Activated CD4-positive, alpha-beta T cell treated with anti-CD3 and anti-CD28 coated beads for 24 hours (primary cell): ENCODE data around the gene GNMT.
"Not testable (repeated sequence)": the region's sequence is repeated elsewhere in the genome, so short reads cannot be mapped to it uniquely, and the experiment has no call there.

Experiments used
- DNase-seq, 2 donors: peaks; one replicate each; pipeline ENCODE4 v3.0.0-alpha.2; 2020; ENCODE audit warnings: low read depth in 2 of 2

Gene GNMT

DNA sequence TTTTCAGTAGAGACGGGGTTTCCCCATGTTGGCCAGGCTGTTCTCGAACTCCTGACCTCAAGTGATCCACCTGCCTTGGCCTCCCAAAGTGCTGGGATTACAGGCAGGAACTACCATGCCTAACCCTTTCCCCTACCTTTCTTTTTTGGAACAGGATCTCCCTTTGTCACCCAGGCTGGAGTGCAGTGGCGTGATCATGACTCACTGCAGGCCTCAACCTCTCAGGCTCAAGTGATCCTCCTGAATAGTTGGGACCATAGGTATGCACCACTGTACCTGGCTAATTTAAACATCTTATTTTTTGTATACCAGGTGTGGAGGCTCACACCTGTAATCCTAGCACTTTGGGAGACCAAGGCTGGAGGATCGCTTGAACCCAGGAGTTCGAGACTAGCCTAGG, 19.2 kb upstream of the GNMT start:
- not testable (repeated sequence) for DNase-seq

DNA sequence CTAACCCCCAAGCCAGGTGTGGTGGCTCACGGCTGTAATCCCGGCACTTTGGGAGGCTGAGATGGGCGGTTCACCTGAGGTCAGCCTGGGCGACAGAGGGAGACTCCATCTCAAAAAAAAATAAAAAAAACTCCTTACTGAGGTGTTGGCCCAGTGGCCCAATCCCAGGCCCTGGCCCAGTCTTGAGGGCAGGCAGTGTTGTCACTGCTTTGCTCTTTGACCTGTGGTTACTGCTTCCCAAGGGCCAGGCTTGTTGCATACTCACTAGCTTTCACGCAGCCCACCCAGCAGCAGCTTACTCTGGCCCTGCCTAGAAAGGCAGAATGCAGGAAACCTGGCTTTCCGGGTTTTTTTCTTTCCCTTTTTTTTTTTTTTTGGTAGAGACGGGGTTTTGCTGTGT, 18.1 kb upstream of the GNMT start:
- DNase-seq = no peak

DNA sequence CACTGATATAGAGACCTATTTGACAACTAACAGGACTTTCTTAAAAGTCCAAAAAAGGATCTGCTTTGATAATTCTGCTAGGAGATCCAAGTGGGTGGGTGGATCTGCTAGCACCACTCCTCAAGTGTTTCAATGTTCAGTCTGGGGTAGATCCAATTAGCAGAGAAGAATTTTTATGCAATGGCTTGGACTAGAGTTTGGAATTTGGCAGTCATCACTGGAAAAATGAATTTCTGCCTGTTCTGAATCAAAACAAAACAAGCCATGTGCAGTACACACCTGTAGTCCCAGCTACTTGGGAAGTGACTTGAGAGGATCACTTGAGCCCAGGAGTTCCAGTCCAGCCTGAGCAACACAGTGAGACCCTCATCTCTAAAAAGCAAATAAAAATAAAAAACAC, 12.6 kb upstream of the GNMT start:
- no peak for DNase-seq

DNA sequence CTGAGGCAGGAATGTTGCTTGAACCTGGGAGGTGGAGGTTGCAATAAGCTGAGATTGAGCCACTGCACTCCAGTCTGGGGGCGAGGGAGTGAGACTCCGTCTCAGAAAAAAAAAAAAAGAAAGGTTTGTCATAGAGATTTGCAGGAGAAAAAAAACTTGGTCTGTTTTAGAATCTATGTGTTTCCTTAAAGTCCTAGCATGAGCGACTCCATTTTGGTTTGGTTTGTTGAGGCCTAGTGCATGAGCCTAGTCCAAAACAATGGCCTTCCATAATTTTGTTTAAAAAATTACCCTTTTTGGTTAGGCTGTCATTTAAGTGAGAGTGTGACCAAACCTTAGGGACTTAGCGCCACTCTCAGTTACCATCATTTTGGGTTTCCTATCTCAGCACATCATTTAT, 8.2 kb upstream of the GNMT start:
- no peak for DNase-seq

DNA sequence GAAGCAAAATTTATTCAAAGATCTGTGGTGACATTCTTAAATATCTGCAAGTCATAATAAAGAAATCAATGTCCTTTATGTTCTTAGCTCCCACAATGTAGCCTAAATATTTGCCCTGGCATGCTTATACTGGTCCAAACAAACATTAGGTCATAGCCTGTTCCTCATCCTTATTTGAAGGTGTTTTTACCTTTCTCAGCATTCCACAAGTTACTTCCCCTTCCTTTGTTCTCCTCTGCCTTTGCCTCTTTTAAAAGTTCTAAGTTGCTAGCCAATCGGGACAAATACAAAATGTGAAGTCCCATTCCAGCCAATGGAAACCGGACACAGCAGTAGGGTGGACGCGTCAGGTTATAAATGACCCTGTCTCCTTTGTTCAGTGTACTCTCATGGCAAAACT, 6.1 kb upstream of the GNMT start:
- not testable (repeated sequence) for DNase-seq

DNA sequence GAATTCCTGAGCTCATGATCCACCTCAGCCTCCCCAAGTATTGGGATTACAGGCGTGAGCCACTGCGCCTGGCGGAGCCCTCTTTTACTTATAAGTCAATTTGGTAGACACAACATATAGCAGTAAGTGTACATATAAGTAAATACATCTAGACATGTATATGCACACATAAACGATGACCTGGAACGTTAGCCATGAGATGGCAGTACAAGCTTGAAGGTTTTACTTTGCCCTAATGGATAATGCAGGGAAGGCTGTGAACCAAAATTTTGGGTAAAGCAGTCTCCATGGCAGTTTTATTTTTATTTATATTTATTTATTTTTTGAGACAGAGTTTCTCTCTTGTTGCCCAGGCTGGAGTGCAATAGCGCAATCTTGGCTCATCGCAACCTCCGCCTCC, 2.4 kb upstream of the GNMT start:
- no peak for DNase-seq

DNA sequence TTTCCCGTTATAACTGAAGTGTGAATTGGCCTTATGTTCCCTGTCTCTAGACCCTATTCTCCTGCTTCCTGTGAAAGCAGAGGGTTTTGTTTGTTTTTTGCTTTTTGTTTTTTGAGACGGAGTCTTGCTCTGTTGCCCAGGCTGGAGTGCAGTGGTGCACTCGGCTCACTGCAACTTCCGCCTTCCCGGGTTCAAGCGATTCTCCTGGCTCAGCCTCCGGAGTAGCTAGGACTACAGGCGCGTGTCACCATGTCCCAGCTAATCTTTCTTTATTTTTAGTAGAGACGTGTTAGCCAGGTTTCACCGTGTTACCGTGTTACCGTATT, 674 bp upstream of the GNMT start:
- DNase-seq = no peak

DNA sequence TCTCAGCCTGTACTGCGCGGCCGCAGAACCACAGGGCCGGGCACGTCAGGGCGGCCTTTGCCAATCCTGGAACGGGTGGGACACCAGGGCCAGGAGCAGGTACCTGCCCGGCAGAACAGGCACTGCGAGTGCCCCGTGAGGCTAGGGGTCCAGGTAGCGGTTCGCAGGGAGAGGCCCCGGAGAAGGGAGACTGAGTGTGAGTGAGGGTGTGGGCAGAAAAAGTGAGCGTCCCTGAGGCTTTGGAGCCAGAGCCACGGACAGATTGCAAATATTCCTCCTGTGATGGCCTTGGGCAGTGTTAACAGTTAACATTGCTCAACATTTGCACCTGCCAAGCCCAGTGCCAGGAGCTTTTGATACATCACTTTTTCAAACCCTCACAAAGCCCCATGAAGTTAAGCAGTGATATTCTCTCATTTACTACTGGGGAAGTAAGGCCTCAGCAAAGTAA, 491 bp downstream of the GNMT start:
- DNase-seq = no peak

DNA sequence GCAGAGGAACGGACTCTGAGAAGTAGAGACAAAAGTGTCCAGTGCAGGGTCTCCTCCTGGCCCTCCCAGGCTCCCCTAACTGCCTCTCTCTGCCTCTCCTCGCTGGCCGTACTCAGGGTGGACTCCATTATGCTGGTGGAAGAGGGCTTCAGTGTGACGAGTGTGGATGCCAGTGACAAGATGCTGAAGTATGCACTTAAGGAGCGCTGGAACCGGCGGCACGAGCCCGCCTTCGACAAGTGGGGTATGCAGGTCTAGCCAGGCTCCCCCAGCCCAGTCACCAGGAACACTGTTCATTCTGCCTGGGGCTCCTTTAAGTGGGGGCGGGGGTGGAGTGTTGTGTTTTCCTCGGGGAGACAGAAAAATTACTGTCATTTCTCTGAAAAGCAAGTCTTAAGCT, 1.5 kb downstream of the GNMT start:
- no peak for DNase-seq

DNA sequence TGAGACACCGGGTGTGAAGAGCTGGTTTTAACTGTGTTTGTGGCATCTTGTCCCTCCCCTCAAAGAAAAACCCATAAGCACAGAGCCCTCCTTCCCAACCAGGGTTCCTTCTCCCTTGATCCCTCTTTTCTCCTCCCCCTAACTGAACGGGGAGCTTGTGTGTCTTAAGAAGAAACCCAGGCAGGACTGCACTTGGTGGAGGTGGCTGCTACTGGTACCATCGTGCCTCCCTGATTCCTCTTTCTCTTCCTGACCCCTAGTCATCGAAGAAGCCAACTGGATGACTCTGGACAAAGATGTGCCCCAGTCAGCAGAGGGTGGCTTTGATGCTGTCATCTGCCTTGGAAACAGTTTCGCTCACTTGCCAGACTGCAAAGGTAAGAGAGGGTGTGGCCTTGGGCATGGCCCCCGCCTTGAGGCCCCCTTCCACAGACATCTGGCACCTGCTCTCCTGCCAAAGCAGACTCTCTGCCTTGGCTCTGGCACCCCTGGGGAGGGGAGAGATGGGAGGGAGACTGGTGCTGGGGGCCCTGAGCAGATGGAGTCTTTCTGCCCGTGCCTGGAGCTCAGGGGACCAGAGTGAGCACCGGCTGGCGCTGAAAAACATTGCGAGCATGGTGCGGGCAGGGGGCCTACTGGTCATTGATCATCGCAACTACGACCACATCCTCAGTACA, 2.1 kb downstream of the GNMT start:
- no peak for DNase-seq

DNA sequence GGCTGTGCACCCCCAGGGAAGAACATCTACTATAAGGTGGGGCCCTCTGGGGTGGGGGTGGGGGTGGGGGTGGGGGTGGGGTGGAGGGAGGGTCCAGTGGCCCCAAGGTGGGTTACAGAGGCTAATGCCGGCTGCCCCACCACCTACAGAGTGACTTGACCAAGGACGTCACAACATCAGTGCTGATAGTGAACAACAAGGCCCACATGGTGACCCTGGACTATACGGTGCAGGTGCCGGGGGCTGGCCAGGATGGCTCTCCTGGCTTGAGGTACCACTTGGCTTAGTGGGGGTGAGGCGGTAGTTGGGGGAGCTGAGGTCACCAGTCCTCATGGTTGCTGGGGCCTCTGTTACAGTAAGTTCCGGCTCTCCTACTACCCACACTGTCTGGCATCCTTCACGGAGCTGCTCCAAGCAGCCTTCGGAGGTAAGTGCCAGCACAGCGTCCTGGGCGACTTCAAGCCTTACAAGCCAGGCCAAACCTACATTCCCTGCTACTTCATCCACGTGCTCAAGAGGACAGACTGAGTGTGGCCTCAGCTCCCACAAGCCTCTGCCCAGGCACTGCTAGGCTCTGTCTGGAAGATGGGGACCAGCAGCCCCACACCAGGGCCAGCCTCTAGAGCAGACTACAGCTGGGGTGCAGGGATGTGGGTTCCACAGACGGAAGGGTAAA, 2.8 kb downstream of the GNMT start:
- DNase-seq = no peak

DNA sequence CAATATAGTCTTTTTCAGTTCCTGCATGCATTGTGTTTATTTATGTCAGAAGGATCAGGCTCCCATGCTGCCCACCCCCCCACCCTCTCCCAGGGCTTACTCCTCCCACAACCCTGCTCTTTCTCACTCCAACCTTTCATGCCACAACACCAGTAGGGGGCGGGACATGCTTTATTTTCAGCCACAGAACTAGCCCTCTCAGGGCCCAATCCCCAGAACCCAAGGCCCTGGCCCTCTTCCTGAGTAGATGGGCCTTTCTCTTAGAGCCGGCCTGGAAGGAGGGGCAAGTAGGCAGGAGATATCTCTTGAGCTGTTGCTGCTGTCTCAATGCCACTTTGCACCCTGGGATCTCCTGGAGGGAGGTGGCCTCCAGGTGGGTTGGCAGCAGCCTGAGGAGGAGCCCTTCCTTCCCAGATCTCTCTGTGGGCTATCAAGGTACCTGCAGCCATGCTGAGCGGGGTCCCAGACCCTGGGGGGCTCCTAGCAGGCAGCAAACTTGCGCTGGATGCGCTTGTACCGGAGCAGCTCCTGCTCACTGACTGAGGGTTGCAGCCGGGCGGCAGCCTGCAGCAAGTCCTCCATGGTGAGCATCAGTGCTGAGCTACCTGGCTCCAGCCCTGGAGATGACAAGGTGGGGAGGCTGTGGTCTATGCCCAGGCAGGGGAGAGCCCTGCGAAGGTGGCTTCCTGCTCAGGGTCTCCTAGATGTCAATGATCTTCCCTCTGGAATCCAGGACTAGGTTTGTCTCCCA, 3.5 kb downstream of the GNMT start:
- no peak for DNase-seq

DNA sequence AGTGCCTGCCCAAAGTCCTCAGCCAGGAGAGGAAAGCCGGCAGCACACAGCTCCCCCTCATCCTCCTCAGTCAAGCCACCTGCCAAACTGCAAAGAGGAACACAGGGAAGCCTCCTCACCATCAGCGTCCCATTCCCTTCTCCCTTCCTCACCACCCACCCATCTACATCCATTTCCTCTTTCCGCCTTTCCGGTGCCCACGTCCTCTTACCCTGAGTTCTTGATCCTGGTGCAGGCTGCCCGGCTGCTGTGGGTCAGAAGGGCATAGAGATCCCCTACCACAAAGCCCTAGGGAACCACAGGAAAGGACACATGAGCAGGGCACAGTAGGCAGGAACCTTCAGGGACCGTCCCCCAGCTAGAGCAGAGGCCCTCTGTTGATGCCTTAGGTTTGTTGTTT, 6.0 kb downstream of the GNMT start:
- no peak for DNase-seq

DNA sequence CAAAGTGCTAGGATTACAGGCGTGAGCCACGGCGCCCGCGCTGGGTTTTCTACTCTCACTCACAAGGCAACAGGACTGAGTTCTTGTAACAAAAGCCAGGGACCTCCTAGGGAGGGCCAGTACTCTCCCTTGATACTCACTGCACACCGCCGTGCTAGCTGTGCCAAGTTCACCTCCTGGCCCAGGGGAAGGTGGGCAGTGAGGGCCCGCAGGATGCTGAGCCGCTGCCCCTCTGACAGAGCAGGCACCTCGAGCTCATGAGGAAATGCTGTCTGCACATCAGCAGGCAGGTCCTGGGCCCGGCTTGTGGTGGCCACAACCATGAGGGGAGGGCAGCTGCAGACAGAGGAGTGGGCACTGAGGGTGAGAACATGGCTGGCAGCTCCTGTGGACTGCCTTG, 6.7 kb downstream of the GNMT start:
- no peak for DNase-seq

DNA sequence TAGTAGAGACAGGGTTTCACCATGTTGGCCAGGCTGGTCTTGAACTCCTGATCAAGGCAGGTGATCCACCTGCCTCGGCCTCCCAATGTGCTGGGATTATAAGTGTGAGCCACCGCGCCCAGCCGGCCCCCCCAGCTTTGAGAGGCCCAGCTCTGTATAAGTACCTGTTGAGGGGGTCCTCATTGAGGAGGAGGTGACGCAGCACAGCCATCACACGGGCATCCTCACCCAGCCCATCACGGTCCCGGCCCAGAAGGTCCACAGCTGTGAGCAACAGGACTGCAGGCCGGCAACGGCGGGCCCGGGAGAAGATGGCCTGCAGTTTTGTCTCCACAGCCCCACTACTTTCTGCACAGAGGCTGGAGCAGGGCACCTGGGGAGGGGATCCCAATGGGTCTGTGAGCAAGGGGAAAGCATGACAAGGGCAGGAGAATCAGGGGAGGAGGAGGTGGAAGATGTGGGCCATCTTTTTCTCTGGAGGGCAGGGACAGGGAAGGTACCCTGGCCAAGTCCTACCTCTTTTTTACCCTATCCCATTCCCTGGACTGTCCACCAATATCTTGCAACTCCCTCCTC, 7.7 kb downstream of the GNMT start:
- no peak for DNase-seq

DNA sequence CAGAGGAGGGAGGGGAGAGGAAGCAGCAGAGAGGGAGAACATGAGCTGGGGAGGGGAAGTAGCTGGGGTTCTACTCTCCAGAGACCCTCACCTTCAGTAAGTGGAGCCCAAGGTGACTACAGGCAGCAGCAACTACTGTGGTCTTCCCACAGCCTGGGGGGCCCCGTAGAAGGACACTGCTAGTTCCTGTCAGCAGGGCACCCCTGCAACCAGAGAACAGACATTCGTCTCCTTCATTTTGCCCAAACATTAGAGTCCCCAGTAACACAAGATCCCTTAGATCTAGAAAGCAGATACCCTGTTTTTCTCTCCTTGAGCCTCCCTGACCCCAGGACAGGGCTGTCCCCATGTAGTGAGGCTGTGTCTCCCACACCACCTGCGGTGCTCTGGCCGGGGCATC, 8.2 kb downstream of the GNMT start:
- no peak for DNase-seq

DNA sequence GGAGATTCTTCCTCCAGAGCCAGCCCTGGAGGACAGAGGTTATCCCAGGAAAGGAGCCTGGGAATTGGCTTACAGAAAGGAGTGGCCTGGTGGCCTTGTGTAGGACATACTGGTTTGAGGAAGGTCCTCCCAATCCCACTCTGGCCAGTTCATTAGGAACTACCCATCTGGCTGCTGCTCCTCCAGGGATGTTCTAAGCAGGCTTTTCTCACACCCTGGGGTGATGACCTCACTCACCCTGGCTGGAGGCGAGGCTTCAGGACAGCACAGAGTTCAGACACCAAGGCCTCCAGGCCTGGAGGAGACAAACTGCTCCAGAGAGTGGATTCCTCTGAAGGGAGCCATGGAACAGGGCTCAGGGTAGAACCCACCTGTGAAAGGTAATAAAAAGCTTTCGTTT, 8.9 kb downstream of the GNMT start:
- DNase-seq = no peak

DNA sequence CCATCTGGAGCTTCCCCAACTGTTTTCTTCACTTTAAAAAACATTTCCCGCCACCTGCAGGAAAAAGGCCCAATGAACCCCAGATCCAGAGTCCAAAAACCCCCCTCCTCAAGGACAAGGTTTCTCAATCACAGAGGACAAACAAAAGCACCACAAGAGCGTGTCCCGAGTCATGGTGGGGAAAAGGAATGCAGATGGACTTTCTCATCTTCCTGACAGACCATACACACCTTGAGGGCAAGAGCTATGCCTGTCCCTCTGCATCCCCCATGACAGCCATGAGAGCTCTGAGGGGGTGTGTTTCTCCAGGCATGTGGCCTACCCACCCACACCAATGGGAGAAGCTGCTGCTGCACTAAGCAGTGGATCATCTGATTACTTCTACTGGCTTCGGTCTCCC, 9.4 kb downstream of the GNMT start:
- DNase-seq = no peak

DNA sequence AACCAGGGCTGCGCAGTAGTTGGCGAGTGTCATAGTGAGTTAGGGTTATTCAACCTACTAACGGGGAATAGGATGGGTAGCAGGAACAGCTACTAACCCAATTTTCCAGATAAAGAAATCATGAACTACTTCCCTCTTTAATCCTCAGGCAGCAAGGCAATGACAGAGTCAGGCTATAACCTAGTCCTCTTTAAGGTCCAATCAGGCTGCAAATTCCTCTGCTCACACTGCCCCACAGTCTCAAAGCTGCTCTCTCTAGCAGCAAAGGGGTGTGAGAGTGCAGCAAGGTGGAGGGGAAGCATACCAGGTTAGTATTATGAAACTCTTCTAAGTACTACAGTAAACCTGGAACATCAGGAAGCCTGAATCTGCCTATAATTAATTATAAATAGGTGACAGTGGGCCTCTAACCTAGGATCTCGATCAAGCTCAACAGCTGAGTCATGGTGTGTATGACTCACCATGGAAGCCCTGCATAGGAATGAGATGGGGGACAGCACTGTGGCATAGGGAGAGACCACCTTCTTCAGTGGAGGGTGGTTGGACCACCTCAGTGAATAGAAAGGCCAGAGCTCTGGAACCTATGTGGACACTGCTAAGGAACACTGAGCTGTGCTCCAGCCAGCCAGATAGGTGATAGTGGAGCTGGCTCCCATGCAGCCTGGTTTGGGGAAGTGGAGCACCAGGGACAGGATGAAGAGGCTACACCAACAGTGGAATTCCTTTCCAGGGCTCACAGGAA, 10.5 kb downstream of the GNMT start:
- no peak for DNase-seq

DNA sequence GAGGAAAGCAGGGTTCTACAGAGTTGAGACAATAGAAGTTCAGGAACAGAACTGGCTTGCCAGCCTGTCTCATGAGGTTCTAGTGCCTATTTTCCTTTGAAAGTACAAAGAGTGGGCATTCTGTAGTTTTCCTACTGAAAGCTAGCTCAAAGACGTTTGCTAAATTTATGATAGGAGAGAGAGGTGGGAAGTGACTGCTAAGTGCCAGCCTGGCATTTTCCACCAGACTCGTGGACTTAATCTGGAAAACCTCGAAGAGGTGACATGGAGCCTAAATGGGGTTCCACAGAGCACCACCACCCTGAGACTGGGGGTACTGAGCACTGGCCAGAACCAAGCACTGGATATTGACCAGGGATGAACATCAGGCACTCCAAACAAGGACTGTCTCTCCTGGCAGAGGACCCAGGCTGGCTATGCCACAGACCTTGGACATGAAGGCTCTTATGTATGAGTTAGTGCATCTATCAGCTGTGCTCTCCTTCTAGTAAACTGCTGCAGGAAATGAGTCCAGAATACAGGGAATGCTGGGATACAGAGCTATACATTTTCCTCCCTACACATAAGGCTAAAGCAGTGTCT, 11.3 kb downstream of the GNMT start:
- DNase-seq = no peak

DNA sequence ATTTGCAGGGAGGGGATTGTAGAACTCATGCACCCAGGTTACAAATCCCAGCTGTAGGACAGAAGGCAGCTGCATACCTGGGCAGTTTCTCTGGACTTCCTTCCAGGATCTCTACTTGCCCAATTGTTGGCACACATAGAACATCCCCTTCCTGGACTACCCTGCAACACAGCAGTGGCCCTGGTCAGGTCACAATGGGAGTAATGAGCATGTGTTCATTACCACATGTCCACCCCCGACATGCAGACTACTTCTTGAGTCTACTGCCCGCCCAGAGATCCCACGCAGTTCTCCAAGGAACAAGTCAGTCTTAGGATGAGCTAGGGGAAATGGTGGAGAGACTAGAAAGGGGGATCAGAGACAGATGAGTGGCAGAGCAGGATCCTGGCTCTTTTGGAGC, 13.4 kb downstream of the GNMT start:
- no peak for DNase-seq
